HL-60/S4 treated with retinoic acid at 250 ng/mL for 4 days and 3 days (cell line): ENCODE results near the gene MUC5B.

ENCODE experiments used
- in situ Hi-C: fragments of 300-500 bp; cut with MboI; formaldehyde crosslinking; loops from 2 replicates; pipeline ENCODE4 v1.7.0; 2022; ENCODE audit warnings: low sequenced_read_pairs

Gene MUC5B

GRCh38 chr11:1305501-1306056, 82.7 kb downstream of the MUC5B start:
- in situ Hi-C loops: no loop called here

DNA sequence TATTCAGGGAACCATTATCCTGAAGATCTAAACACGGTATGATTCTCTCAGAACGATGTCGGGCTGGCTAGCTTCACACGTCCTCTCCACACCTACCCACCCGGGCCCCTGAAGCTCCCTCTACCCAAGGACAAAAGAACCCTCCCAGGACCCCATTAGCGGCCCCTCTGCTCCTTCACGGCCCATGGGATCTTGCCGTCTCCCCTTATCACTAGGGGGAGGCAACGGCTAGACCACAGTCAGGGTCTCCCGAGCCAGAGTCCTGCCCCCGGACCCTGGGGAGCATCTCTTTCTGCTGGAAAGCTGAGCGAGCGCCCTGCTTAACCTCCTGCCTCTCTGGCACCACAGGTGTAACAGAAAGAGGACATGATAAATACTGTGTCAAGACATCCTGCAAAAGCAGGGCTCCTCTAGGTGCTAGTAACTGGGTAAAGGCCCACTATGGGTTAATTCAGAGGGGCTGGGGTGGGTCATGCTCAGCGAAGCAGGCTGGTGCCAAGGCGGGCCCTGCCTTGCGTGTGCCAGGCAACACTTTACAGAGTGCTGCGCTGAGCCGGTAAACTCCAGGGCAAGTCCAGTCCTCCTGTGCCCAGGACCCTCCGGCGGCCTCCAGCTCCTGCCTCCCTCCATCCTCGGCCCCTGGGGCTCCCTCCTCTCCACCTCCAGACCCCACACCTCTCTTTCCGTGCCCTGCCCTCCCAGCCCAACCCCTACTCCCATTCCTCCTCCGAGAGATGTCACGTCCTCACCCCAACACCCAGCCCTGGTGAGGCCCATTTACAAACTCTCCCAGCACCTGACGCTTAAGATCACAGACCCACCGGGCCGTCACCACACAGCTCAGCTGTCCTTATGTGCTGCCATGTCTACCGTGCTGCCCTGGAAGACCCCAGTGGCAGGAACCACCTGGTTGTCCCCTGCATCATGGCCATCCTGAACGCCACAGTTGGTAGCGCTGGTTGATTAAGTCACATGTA, 83.6 kb downstream of the MUC5B start:
- in situ Hi-C loops: no loop called here

DNA sequence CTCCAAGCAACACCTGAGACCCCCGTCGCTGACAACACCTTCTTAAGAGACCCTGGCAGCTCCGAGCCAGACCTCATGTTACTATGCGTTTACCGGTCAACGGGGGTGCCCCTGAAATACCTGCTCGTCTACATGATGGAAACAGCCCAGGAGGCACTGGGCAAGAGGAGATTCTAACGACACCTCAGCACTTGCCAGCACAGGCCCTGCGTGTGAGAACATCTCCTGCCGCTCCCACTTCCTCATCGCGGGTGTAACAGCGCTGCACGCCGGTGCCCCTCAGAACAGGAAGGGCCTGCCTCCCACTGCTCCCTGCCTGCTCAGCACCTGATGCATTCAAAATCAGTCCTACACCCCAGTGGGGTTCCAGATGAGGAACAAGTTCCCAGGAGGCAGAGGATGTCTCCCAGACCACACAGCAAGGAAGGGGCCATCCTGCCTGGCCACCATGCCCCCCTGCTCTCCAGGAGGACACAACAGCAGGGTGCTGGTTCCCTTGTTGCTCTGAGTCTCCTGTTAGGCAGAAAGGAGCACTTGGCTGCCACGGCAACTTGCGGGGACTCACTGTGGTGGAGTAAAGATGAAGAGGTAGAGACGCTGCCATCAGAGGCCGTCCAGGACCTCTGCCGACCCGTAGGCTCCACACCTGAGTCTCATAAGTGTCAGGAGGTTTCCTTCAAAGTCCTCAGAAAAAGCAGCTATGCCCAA, 84.5 kb downstream of the MUC5B start:
- in situ Hi-C loops: no loop called here

DNA sequence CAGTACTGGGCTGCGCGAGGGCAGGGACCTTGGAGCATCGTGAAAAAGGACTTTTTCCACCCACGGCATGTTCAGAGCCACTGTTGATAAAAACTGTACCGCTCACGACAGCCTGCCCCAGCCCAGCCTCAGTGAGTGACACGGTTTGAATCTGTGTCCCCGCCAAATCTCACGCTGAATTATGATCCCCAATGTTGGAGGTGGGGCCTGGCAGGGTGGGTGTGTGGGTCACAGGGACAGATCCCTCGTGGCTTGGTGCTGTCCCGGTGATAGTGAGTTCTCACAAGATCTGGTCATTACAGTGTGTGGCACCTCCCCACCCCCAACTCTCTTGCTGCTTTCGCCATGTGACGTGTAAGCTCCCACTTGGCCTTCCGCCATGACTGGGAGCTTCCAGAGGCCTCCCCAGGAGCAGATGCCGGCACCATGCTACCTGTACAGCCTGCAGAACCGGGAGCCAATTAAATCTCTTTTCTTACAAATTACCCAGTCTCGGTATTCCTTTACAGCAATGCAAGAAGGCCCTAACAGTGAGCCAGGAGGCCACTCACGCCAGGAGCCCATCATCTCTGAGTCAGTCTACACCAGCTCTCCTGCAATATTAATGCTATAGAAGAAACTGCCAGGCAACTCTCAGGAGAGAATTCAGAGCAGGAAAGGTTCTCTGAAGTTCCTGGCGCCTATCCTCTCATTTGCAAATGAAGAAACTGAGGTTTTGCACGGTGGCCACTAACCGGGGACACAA, 85.3 kb downstream of the MUC5B start:
- in situ Hi-C loops: no loop called here

DNA sequence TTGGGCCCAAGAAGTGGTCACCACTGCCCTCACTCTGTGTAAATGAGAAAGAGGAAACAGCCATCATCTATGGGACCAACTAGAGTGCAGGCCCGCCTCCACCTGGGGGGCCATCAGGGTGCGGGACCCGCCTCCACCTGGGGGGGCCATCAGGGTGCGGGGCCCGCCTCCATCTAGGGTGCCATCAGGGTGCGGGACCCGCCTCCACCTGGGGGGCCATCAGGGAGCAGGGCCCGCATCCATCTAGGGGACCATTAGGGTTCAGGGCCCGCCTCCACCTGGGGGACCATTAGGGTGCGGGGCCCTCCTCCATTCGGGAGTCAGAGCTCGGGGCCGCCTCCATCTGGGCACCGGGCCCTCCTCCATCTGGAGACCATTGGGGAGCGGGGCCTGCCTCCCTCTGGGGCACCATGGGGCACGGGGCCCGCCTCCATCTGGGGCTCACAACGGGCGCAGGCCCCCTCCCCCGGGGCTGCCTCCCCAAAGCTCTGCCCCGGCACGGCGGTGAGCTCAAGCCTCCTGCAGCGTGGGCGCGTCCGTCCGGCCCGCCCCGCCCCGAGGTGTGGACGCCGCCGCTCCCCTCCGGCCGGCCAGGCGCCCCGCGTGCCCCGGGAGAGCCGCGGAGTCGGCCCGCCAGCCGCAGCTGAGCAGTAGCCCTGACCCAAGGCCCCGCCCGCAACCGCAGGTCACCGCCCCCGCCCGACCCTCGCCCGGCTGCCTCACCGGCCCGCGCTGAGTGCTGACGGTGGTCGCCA, 86.1 kb downstream of the MUC5B start:
- in situ Hi-C loops: no loop called here

DNA sequence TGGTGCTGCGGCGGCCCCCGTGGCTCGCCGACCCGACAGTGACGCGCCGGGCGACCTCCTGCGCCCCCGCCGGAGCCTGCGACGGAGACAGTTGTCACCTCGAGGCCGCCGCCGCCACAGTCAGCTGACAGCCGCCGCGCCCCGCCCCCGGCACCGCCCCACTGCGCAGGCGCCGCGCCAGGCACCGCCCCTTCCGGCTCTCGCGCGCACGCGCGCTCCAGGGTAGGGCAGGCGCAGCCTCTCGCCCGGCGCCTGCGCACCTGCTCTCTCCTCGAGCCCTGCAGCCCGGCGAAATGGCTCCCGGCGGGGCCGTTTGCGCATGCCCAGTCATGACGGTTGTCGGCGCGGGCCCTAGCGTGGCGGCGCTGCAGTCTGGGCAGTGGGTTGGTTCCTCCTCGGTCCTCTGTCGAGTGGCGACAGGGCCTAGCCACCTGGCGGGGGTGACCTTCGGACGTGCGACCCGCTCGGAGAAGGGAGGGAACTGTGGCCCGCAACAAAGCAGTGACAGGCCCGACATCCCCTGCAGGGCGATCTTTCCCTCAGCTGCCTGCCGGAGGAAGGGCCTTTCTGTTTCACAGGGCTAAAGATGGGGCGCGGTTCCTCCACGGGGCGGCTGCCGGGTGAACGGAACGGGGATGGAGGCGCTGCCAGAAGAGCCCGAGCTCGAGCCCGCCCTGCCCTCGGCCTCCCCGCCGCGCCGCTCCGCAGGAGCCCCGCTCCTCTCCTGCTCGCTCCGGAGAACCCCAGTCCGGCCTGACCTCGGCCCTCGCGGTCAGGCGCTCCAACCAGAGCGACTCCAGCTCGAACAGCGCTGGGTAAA, 86.8 kb downstream of the MUC5B start, which contains the start of gene TOLLIP:
TSS of gene TOLLIP (minus strand) at position 135 of the 820 bp plus-strand sequence. CDS start at position 1, 134 bp downstream.
- in situ Hi-C loops: no loop called here

DNA sequence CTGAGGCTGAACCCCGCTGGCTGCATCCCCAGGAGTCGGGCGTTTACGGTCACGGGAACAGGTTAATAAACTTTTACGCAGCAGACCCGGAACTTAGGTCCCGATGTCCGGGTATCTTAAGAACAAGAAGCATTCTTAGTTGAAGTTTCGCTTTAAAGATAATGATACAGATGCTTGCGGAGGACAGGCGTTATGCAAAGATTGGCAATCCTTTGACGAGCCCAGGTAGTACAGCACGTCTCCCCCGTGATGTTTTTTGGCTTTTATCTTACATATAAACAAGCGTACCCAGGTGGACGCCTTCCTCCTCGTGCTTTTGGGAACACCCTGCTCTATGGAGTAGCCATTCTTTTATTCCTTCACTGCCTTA, 87.4 kb downstream of the MUC5B start:
- in situ Hi-C loops: no loop called here

DNA sequence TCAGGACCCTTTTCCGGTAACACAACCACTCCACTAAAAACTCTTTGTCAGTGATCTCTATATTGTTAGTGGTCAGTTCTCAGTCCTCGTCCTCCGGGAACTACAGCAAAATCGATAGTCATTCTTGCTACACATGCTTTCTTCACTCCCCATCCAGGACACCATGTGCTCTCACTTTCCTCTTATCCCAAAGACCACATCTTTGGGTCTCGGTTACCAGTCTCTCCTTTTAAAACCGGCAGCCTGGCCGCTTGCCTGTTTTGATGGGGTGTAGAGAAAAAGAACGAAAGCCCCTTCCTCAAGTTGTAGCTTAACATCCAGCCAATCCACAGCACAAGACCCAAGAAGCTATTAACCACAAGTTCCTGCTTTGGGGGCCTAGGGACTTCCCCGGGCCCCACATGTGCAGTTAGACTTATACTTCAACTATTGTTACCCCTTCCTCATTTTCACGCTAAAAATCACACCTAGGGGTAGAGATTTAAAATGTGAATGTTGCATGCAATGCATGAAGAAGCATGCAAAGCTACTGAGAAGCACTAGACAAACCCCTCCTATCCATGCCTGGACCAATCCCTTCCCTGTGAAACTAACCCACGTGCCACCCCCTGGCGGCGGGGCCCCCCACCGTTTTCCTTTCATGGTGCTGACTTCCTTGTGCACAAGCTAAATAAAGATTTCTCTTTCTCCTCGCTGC, 88.1 kb downstream of the MUC5B start:
- in situ Hi-C loops: no loop called here
